AG04449 (cell line): ENCODE results near the gene LACTBL1.

Experiments
- CTCF ChIA-PET: fragments of 350-600 bp; formaldehyde crosslinking; extraction: SDS; loops from one replicate; lab custom pipeline; 2021; ENCODE audit warnings: antibody characterized with exemption; lab: Yijun Ruan, JAX
- POLR2A ChIA-PET: fragments of 400-600, 350-600 bp; formaldehyde crosslinking; extraction: SDS; loops from one replicate; lab custom pipeline; 2020; ENCODE audit warnings: antibody characterized with exemption, inconsistent platforms; lab: Yijun Ruan, JAX
- DNase-seq: peaks from one replicate; pipeline ENCODE4 v3.0.0-alpha.2; 2010; ENCODE audit warnings: low read depth, low spot score
- H3K4me3 ChIP-seq: 2 replicates; pipeline ENCODE4 v1.5.1; 2011; ENCODE audit warnings: low read depth, mild to moderate bottlenecking, control low read depth, low read length
- CTCF ChIP-seq: IDR thresholded peaks from one replicate; pipeline ENCODE4 v1.5.1; 2011; ENCODE audit warnings: mild to moderate bottlenecking, moderate library complexity, low read length, control low read depth, inconsistent platforms; ENCODE audit not compliant: insufficient read depth; ENCODE audit errors: missing control alignments

The LACTBL1 gene

GRCh38 chr1:22976127-22976460 is 3.4 kb upstream of the LACTBL1 start:
- no peak for TF ChIP-seq CTCF
- no peak overlapping the region for H3K4me3 ChIP-seq
- ChIA-PET POLR2A (no interaction called here), CTCF (interaction anchor here (1.0 to 10.4 kb wide), 8 partner anchors 11 to 565 kb away, joined by 4 to 143 read pairs (median 6); no protein-coding TSS in a partner anchor)
- no peak for DNase-seq

GRCh38 chr1:22975694-22976093 is 3.0 kb upstream of the LACTBL1 start:
- ChIA-PET CTCF (interaction anchor here (0.6 to 10.4 kb wide), 6 partner anchors 11 to 564 kb away, joined by 3 to 143 read pairs (median 4); no protein-coding TSS in a partner anchor), POLR2A (no interaction called here)
- DNase-seq, result no peak
- no peak for TF ChIP-seq CTCF
- H3K4me3 ChIP-seq, result no peak overlapping the region

GRCh38 chr1:22971611-22972405 is 858 bp downstream of the LACTBL1 start:
- no peak for TF ChIP-seq CTCF
- ChIA-PET CTCF (interaction anchor here (0.6 to 10.4 kb wide), 7 partner anchors 7 to 568 kb away, joined by 3 to 143 read pairs (median 4); no protein-coding TSS in a partner anchor), POLR2A (no interaction called here)
- DNase-seq, result no peak
- no peak overlapping the region for H3K4me3 ChIP-seq

GRCh38 chr1:22971161-22971560 is 1.5 kb downstream of the LACTBL1 start:
- CTCF ChIA-PET, result interaction anchor here (0.6 to 10.4 kb wide), 4 partner anchors 124 to 564 kb away, joined by 3 to 143 read pairs (median 3); no protein-coding TSS in a partner anchor
- TF ChIP-seq CTCF, result no peak
- no peak overlapping the region for H3K4me3 ChIP-seq
- DNase-seq, result no peak
- POLR2A ChIA-PET, result no interaction called here

- ChIA-PET CTCF (interaction anchor here (0.8 to 1.4 kb wide), 3 partner anchors 129 to 331 kb away, joined by 3 read pairs; no protein-coding TSS in a partner anchor), POLR2A (no interaction called here)
- no peak for TF ChIP-seq CTCF
- DNase-seq, result no peak
- H3K4me3 ChIP-seq, result no peak overlapping the region
These were observed 2.6 kb downstream of the LACTBL1 start for GRCh38 chr1:22970096-22970495.

GRCh38 chr1:22969304-22969709 is 3.4 kb downstream of the LACTBL1 start:
- CTCF ChIA-PET, result no interaction called here
- H3K4me3 ChIP-seq, result no peak overlapping the region
- no peak for TF ChIP-seq CTCF
- peak; percentile 23 for DNase-seq
- POLR2A ChIA-PET, result no interaction called here
